Neural cell (in vitro differentiated cells): ENCODE measurements around the gene CNTNAP2. TPM values are rescaled to one million over a fixed set of nuclear protein-coding genes. Genes with fewer than 3 reads are reported as not detected.
"Not testable (repeated sequence)": the region's sequence is repeated elsewhere in the genome, so short reads cannot be mapped to it uniquely, and the experiment has no call there.

ENCODE experiments used
- H2AFZ ChIP-seq: fragments of 200-600, 300-800 bp; sonication (generic), shearing (Covaris generic); 2 replicates; pipeline ENCODE4 v1.6.0; 2014; ENCODE audit warnings: low read depth, mild to moderate bottlenecking, antibody characterized with exemption, low read length, moderate library complexity
- H3F3A ChIP-seq: fragments of 200-600 bp; shearing (Covaris generic); 2 replicates; pipeline ENCODE4 v1.6.1; 2016; ENCODE audit warnings: mild to moderate bottlenecking, moderate library complexity, mixed read lengths, antibody characterized with exemption, low read length; ENCODE audit not compliant: insufficient read depth, poor library complexity, severe bottlenecking
- H3K27ac ChIP-seq: fragments of 200-600, 300-800 bp; sonication (generic), shearing (Covaris generic); 2 replicates; pipeline ENCODE4 v1.5.1; 2014; ENCODE audit warnings: mild to moderate bottlenecking, low read length, moderate library complexity
- H3K27me3 ChIP-seq: fragments of 300-800, 200-600 bp; sonication (generic), shearing (Covaris generic); 2 replicates; pipeline ENCODE4 v1.6.0; 2014; ENCODE audit warnings: mild to moderate bottlenecking, low read depth, low read length, moderate library complexity; ENCODE audit not compliant: insufficient read depth
- H3K36me3 ChIP-seq: fragments of 300-800, 200-600 bp; sonication (generic), shearing (Covaris generic); 2 replicates; pipeline ENCODE4 v1.5.1; 2014; ENCODE audit warnings: mild to moderate bottlenecking, antibody characterized with exemption, low read length, moderate library complexity; ENCODE audit not compliant: insufficient read depth
- H3K4me2 ChIP-seq: fragments of 300-800, 200-600 bp; sonication (generic), shearing (Covaris generic); 2 replicates; pipeline ENCODE4 v1.6.0; 2014; ENCODE audit warnings: mild to moderate bottlenecking, low read length
- H3K4me3 ChIP-seq: fragments of 300-800, 200-600 bp; sonication (generic), shearing (Covaris generic); 2 replicates; pipeline ENCODE4 v1.5.1; 2014; ENCODE audit warnings: mild to moderate bottlenecking, low read length, moderate library complexity
- H3K79me2 ChIP-seq: fragments of 200-600 bp; shearing (Covaris generic); replicated peaks from 2 replicates; pipeline ENCODE4 v1.6.0; 2014; ENCODE audit warnings: mild to moderate bottlenecking, low read length, moderate library complexity; ENCODE audit not compliant: insufficient read depth
- H3K9ac ChIP-seq: fragments of 300-800, 200-600 bp; sonication (generic), shearing (Covaris generic); 2 replicates; pipeline ENCODE4 v1.6.1; 2016; ENCODE audit warnings: mild to moderate bottlenecking, low read length, mixed read lengths
- H3K9me2 ChIP-seq: fragments of 200-600 bp; shearing (Covaris generic); 2 replicates; pipeline ENCODE4 v1.6.1; 2016; ENCODE audit warnings: mild to moderate bottlenecking, low read length, mixed read lengths; ENCODE audit not compliant: insufficient read depth
- H3K9me3 ChIP-seq: fragments of 200-600, 300-800 bp; sonication (generic), shearing (Covaris generic); 2 replicates; pipeline ENCODE4 v1.6.1; 2016; ENCODE audit warnings: mild to moderate bottlenecking, mixed run types, low read length, moderate library complexity, mixed read lengths
- H4K20me1 ChIP-seq: fragments of 200-600 bp; shearing (Covaris generic); 2 replicates; pipeline ENCODE4 v1.6.1; 2016; ENCODE audit warnings: mild to moderate bottlenecking, mixed run types; ENCODE audit not compliant: insufficient read depth
- EP300 ChIP-seq: fragments of 450-650 bp; conservative IDR thresholded peaks from 2 replicates; pipeline ENCODE4 v1.6.1; 2014; ENCODE audit warnings: antibody characterized with exemption, mild to moderate bottlenecking, moderate library complexity; ENCODE audit not compliant: poor library complexity, severe bottlenecking
- EZH2 ChIP-seq: fragments of 200-600, 300-800 bp; shearing (Covaris generic), sonication (generic); IDR thresholded peaks from 2 replicates; pipeline ENCODE4 v1.6.1; 2014; ENCODE audit warnings: antibody characterized with exemption, low read length, borderline replicate concordance, mild to moderate bottlenecking; ENCODE audit not compliant: insufficient read depth, poor library complexity, severe bottlenecking
- MXI1 ChIP-seq: fragments of 450-650 bp; conservative IDR thresholded peaks from 2 replicates; pipeline ENCODE4 v1.6.1; 2014; ENCODE audit warnings: antibody characterized with exemption, mild to moderate bottlenecking; ENCODE audit not compliant: poor library complexity, severe bottlenecking
- POLR2AphosphoS5 ChIP-seq: IDR thresholded peaks from 2 replicates; pipeline ENCODE4 v1.6.1; 2012
- RAD21 ChIP-seq: fragments of 450-650 bp; conservative IDR thresholded peaks from 2 replicates; pipeline ENCODE4 v1.6.1; 2014; ENCODE audit warnings: antibody characterized with exemption, mild to moderate bottlenecking, moderate library complexity
- SMC3 ChIP-seq: fragments of 450-650 bp; conservative IDR thresholded peaks from 2 replicates; pipeline ENCODE4 v1.6.1; 2014; ENCODE audit warnings: antibody characterized with exemption, mild to moderate bottlenecking, moderate library complexity; ENCODE audit not compliant: poor library complexity
- TAF1 ChIP-seq: IDR thresholded peaks from 2 replicates; pipeline ENCODE4 v1.6.1; 2012; ENCODE audit warnings: low read depth
- polyA plus RNA-seq: library from polyadenylated mRNA; depleted of rRNA; stranded (reverse); fragments of >200 nt; gene quantifications from 2 replicates; pipeline ENCODE4 v1.2.3, GENCODE V29; 2014
- TF ChIP-seq, protein P1 (sequence below): fragments of 450-650 bp; IDR thresholded peaks from 2 replicates; pipeline ENCODE4 v1.5.1; 2014; ENCODE audit warnings: antibody characterized with exemption, mild to moderate bottlenecking, moderate library complexity; ENCODE audit not compliant: poor library complexity, severe bottlenecking
- TF ChIP-seq, protein P2 (sequence below): IDR thresholded peaks from 2 replicates; pipeline ENCODE4 v1.6.1; 2012; ENCODE audit warnings: borderline replicate concordance

The CNTNAP2 gene
- polyA plus RNA-seq, 1 donor from 2014 or later: 276 TPM

DNA sequence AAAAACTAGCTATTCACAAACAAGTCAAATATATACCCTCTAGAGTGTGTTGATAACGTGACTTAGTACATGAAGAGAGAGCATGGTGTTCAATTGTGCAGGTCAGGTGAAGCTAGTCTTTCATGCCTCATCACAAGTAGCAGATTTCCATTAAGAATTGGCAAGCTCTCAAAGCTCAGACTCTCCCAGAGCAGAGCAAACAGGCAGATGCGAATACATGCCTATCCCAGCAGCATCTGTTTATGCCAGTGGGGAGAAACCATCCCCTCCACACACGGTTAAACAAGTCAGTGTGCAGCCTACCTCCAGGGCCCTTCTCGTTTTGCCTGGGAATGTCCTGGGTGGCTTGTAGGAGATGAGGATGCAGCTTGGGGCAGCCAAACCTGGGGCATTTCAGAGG, 1941.5 kb downstream of the CNTNAP2 start:
- Histone ChIP-seq H3K36me3 (no peaks in the 10 kb centered on the region), H3K79me2 (no peaks in the 10 kb centered on the region), H3K4me3 (no peak overlapping the region), H4K20me1 (no peaks in the 10 kb centered on the region), H3K9me3 (no peaks in the 10 kb centered on the region), H3K9me2 (no peaks in the 10 kb centered on the region), H3K27ac (no peak overlapping the region), H2AFZ (no peak overlapping the region), H3F3A (no peaks in the 10 kb centered on the region), H3K9ac (no peak overlapping the region), H3K27me3 (no peaks in the 10 kb centered on the region), H3K4me2 (no peak overlapping the region)
- TF ChIP-seq RAD21 (no peak), MXI1 (no peak)

- Histone ChIP-seq H3K9me3 (no peaks in the 10 kb centered on the region), H3F3A (no peaks in the 10 kb centered on the region), H3K27me3 (no peaks in the 10 kb centered on the region), H3K9me2 (no peaks in the 10 kb centered on the region), H3K4me2 (no peak overlapping the region), H3K4me3 (no peak overlapping the region), H4K20me1 (no peaks in the 10 kb centered on the region), H3K79me2 (no peaks in the 10 kb centered on the region), H3K36me3 (no peaks in the 10 kb centered on the region), H3K27ac (no peak overlapping the region), H2AFZ (no peak overlapping the region), H3K9ac (no peak overlapping the region)
- no peak for TF ChIP-seq POLR2AphosphoS5
- TF ChIP-seq, protein P1, sequence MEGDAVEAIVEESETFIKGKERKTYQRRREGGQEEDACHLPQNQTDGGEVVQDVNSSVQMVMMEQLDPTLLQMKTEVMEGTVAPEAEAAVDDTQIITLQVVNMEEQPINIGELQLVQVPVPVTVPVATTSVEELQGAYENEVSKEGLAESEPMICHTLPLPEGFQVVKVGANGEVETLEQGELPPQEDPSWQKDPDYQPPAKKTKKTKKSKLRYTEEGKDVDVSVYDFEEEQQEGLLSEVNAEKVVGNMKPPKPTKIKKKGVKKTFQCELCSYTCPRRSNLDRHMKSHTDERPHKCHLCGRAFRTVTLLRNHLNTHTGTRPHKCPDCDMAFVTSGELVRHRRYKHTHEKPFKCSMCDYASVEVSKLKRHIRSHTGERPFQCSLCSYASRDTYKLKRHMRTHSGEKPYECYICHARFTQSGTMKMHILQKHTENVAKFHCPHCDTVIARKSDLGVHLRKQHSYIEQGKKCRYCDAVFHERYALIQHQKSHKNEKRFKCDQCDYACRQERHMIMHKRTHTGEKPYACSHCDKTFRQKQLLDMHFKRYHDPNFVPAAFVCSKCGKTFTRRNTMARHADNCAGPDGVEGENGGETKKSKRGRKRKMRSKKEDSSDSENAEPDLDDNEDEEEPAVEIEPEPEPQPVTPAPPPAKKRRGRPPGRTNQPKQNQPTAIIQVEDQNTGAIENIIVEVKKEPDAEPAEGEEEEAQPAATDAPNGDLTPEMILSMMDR: no peak
- TF ChIP-seq SMC3: no peak
- TF ChIP-seq MXI1: no peak
These were observed 1942.2 kb downstream of the CNTNAP2 start for GRCh38 chr7:148058753-148059152.

GRCh38 chr7:148060724-148061123, 1944.1 kb downstream of the CNTNAP2 start:
- Histone ChIP-seq H2AFZ (no peak overlapping the region), H3K79me2 (no peaks in the 10 kb centered on the region), H3K4me3 (no peak overlapping the region), H4K20me1 (no peaks in the 10 kb centered on the region), H3K9me3 (no peaks in the 10 kb centered on the region), H3K4me2 (no peak overlapping the region), H3K36me3 (no peaks in the 10 kb centered on the region), H3K27me3 (no peaks in the 10 kb centered on the region), H3F3A (no peaks in the 10 kb centered on the region), H3K27ac (no peak overlapping the region), H3K9ac (no peak overlapping the region), H3K9me2 (no peaks in the 10 kb centered on the region)
- no peak for TF ChIP-seq EP300
- TF ChIP-seq RAD21: no peak
- TF ChIP-seq EZH2: no peak
- TF ChIP-seq SMC3: no peak
- TF ChIP-seq, protein P2, sequence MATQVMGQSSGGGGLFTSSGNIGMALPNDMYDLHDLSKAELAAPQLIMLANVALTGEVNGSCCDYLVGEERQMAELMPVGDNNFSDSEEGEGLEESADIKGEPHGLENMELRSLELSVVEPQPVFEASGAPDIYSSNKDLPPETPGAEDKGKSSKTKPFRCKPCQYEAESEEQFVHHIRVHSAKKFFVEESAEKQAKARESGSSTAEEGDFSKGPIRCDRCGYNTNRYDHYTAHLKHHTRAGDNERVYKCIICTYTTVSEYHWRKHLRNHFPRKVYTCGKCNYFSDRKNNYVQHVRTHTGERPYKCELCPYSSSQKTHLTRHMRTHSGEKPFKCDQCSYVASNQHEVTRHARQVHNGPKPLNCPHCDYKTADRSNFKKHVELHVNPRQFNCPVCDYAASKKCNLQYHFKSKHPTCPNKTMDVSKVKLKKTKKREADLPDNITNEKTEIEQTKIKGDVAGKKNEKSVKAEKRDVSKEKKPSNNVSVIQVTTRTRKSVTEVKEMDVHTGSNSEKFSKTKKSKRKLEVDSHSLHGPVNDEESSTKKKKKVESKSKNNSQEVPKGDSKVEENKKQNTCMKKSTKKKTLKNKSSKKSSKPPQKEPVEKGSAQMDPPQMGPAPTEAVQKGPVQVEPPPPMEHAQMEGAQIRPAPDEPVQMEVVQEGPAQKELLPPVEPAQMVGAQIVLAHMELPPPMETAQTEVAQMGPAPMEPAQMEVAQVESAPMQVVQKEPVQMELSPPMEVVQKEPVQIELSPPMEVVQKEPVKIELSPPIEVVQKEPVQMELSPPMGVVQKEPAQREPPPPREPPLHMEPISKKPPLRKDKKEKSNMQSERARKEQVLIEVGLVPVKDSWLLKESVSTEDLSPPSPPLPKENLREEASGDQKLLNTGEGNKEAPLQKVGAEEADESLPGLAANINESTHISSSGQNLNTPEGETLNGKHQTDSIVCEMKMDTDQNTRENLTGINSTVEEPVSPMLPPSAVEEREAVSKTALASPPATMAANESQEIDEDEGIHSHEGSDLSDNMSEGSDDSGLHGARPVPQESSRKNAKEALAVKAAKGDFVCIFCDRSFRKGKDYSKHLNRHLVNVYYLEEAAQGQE: no peak
- TF ChIP-seq POLR2AphosphoS5: no peak
- no peak for TF ChIP-seq TAF1
- TF ChIP-seq, protein P1: no peak
- no peak for TF ChIP-seq MXI1

DNA sequence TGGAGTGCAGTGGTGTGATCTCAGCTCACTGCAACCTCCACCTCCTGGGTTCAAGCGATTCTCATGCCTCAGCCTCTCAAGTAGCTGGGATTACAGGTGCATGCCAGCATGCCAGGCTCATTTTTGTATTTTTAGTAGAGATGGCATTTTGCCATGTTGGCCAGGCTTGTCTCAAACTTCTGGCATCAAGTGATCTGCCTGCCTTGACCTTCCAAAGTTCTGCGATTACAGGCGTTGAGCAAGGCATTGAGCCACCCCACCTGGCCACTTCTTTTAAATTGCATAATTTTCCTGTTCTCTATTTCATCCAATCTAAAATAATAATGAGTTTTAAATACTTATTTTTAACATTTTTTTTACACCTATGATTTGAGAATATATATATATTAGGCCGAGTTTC, 1961.5 kb downstream of the CNTNAP2 start:
- H3F3A ChIP-seq, H3K36me3 ChIP-seq, H4K20me1 ChIP-seq, H3K9me2 ChIP-seq, H2AFZ ChIP-seq, H3K9me3 ChIP-seq, H3K4me3 ChIP-seq, H3K27ac ChIP-seq, H3K9ac ChIP-seq, H3K79me2 ChIP-seq, H3K27me3 ChIP-seq, H3K4me2 ChIP-seq: not testable (repeated sequence)
